Right kidney (tissue), 1 donor: ENCODE measurements around the gene NCR3LG1.

Experiments used
- DNase-seq: peaks from one replicate; pipeline ENCODE4 v3.0.0-alpha.2; 2016

The NCR3LG1 gene

GRCh38 chr11:17394743-17395390 is 43.3 kb downstream of the NCR3LG1 start:
- no peak for DNase-seq

DNA sequence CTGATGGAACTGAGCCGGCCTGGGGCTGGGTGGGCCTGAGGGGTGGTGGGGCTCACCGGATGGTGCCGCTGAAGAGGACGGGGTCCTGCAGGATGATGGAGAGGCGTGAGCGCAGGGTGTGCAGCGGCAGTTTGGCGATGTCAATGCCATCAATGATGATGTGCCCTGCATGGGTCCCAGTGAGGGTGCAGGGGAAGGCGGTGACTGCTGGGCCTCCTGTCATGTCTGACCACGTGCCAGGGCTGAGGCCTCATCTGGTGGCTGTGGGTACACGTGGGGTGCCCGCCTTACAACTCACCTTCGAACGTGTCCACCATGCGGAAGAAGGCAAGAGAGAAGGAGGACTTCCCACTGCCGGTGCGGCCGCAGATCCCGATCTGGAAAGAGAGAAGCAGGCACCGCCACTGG is 44.0 kb downstream of the NCR3LG1 start:
- no peak for DNase-seq

DNA sequence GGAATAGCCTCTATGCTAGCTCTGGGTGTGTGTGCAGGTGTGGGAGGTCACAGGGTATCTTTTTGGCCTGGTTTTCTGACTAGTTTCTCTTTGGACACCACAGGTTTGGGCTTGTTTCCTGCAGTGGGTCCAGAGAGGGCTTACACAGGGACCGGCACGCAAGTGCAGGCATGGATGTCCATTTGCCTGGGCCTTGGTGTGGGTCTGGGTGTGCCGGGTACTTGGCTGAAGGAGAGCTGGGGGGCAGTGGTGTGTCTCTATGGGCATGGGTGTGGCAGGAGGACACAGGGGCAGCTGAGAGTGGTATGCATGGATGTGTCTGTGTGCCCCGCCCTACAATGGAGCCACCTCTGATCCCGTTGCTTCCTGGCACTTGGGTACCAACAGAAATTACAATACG is 44.4 kb downstream of the NCR3LG1 start:
- DNase-seq, result no peak

DNA sequence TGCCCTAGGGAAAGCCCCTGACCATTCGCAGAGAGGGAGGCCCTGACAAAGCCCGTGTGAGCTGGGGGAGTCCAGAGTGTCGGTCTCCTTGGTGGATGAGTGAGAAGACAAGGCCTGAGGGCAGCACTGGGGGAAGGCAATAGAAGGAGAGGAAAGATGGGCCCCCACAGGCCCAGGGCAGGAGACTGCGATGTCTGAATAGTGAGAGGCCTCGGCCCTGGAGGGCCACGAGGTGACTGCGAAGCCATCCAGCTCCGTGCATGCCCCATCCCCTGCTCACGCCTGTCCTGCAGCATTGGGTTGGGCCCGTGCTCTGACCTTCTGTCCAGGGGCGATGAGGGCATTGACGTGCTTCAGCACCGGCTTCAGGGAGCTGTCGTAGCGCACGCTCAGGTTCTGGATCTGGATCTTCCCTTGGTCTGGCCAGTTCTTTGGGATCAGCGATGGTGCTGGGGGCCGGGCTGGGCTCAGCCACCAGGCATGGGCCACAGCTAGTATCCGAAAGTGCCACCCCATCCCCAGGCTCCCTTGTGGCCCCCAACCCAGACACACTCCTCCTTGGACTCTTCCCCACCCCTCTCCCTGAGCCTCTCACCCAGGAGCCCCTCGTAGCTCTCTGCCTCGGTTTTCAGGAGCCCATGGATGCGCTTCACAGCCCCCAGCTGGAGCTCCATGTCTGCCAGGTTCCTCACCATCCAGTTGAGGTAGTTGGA is 45.2 kb downstream of the NCR3LG1 start:
- DNase-seq, result no peak

GRCh38 chr11:17397311-17398002 is 45.9 kb downstream of the NCR3LG1 start:
- no peak for DNase-seq

GRCh38 chr11:17399236-17399635 is 47.6 kb downstream of the NCR3LG1 start:
- DNase-seq, result no peak

DNA sequence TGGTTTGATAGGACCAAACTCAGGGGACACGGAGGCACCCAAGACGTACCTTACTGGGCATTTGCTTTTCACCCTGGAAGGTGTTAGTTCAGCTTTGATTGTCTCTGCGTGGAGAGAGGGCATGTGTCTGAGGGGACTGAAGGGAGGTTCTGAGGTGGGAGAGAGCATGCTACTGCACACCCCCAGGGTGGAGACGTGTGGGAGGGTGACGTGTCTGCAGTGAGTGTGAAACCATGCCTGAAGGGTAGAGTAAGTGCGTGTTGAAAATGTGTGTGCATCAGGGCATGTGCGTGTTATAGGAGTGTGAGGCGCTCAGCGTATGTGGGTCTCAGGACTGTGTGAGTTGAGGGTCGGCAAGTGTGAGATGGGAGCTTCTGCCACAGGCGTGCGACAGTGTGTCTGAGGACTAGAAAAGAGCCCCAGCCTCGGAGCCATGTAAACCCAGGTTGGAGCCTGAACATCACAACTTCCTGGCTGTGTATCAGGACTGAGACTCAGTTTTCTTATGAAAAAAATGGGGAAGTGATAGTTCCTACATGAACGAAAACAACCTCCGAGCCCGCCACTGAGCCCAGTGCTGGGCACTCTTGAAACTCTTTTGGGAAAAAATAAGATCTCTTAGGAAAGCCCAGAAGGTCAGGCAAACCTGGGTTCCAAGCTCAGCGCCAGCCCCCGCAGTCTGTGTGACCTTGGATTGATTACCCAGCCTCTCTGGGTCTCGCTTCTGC is 48.6 kb downstream of the NCR3LG1 start:
- no peak for DNase-seq

- no peak for DNase-seq
Observed at GRCh38 chr11:17401316-17401715, 49.7 kb downstream of the NCR3LG1 start.

GRCh38 chr11:17401841-17402240 is 50.2 kb downstream of the NCR3LG1 start:
- DNase-seq, result no peak

DNA sequence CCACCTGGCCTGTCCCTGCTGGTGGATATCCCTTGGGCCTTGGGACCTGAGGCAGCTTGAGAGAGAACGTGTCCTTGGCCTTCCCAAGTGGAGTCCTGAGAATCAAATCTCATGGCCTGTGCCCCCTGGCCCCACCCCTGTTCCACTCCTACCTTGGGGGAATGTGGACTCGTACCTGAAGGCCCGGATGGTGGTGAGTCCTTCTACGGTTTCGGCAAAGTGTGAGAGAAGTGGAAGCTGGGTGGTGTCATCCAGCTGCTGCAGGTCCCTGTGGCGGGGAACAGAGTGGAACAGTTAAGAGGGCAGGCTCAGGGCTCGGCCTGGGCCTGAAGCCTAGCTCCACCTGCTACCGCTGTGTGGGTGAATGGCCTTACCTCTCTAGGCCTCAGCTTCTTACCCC is 50.9 kb downstream of the NCR3LG1 start:
- DNase-seq, result no peak

DNA sequence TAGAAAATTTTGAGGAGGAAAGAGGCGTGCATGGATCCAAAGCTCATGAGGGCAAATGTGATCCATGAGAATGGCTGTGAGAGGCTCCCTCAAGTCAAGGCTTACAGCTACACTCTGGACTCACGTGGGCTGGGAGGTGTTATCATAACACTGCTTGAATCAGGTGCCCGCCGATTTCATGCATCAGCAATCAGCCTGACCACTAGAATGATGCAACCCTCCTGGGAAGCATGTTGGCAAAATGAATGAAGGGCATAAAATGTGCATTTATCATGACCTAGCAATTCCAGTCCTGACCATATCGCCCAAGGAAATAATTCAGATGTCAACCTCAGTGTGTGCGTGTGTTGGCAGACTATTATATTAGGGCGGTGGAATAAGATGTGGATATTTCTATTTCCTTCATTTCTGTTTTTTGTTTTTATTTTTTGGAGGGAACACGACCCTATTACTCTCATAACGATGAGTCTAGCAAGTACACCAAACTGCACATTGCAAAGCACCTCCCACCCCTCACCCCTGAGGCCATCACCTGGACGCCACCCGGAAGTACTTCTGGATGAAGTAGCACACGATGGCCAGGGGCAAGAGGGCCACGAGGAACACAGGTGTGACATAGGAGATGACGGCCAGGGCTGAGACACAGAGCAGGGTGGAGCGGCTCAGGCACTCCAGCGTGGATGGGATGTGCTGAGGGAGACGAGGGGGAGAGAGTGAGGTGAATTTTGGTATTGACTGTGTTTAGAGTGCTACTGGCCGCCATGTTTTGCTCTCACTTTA is 52.6 kb downstream of the NCR3LG1 start:
- no peak for DNase-seq

DNA sequence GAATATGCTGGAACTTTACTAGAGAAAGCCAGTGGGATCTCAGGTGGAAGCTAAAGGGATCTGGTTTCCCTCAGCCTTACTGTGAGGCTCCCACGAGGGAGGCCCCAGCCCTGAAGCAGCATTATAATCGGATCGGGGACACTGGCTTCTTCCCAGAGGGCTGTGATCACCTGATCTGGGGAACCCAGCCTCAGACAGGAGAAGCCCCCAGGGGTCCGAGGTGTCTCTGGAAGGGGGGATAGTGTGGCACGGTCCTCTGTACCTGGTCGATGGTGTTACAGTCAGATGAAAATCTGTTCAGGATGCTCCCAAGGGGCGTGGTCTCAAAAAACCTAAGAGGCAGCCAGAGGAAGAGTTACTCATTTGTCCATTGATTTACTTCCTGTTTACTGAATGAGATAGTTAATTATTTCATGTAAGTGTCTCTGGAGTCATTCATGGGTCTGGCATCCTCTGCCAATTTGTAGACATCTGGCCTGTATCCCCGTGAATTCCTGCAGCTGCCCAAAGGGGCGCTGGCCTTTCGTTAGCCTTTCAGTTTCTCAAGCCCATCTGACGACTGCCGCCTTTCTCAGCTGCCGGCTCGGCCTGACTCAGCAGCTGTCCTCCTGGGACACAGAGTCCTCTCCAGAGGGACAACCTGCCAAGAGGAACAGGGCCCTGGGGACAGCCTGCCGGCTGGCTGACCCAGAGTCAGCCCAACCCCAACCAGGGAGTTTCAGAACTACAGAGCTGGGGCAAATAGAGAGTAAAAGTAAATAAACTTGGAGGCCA is 53.8 kb downstream of the NCR3LG1 start:
- no peak for DNase-seq

- no peak for DNase-seq
Observed at GRCh38 chr11:17406082-17406817, 54.6 kb downstream of the NCR3LG1 start.

DNA sequence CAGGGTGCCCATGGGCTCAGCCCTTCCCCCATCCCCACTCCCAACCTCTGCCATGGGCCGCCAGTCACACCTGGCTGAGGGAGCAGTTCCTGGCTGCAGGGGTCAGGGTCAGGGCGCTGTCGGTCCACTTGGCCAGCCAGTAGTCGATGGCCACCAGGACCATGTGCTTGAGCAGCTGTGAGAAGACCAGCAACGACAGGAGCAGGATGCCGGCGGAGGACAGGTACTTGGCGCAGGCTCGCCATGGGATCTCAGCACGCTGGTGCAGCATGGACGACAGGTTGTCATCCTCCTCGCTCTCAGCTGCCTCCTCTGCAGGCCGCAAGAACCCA is 55.2 kb downstream of the NCR3LG1 start:
- no peak for DNase-seq

GRCh38 chr11:17407575-17407974 is 56.0 kb downstream of the NCR3LG1 start:
- no peak for DNase-seq

GRCh38 chr11:17408026-17408425 is 56.4 kb downstream of the NCR3LG1 start:
- no peak for DNase-seq

DNA sequence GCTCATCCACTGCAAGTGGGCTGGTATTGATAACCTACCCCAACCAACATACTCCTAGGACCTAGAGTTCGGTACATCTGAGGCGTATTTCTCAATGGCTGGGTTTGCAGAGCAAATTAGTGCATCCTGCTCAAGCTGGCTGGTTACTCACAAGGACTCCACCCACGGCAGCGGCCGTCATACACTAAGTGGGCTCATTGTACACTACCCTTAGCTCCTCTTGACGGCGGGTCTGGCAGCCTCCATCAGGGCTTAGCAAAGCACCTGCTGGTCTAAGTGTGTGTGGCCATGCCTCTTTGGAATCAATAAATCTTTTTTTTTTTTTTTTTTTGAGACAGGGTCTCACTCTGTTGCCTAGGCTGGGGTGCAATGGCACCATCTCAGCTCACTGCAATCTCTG is 57.0 kb downstream of the NCR3LG1 start:
- no peak for DNase-seq

DNA sequence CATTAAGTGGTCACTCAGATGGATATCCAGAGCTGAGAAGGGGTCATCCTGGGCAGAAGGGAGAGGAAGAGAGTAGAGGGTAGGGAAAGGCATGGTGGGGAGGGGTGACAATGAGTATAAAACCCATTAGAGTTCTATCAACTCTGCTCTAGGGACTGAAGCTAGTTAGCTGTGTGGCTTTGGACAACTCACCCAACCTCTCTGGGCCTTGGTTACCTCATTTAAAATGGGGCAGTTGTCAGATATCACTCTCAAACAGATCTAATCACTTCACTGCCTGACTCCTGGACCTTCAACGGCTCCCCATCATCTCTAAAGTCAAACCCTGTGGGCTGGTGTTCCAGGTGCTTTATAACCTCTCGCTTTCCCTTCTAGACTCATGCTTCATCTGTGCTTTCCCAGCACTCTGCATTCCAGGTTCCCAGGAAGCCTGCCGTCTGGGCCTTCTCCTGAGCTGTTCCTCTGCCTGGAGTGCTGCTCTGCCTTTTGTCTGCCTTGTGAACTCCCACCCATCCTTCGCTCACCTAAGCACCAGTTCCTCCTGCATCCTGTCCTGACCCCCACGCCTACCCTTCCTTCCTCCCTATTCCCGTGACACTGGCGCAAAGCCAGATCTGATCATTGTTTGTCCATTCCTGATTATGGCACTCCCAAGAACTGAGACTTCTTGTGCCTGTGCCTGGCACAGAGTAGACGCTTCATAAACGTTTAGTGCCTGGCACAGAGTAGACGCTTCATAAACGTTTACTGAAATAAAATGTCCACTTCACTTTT is 59.2 kb downstream of the NCR3LG1 start:
- no peak for DNase-seq

GRCh38 chr11:17411418-17411817 is 59.8 kb downstream of the NCR3LG1 start:
- DNase-seq, result no peak
